ENCODE data around the gene SHMT2. TPM values are rescaled to one million over a fixed set of nuclear protein-coding genes. Genes with fewer than 3 reads are reported as not detected.

The SHMT2 gene
- total RNA-seq, 1 donor from 2014 or later, result 146 TPM

DNA sequence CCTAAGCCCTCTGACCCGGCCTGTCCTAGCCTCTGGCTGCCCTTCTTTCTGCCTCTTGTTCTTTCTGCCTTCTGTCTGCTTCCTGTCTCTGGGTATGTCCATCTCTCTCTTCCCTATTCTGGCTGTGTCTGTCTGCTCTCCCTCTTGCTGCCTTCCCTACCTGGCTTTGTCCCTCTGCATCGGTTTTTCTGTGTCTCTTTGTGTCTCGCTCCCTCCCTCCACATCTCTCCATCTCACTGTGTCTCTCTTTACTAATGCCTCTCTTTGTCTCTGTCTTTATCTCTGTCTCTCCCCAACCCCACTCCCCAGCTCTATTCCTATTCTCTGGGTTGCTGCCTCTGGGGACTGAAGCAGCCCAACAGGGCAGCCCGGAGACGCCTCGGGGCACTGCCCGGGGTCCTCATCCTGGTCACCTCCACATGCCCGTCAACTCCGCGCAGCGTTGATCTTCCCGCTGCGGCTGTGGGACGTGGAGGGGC is 10.1 kb downstream of the SHMT2 start:
- DNase-seq (ENCODE audit: low read depth), result no peak

DNA sequence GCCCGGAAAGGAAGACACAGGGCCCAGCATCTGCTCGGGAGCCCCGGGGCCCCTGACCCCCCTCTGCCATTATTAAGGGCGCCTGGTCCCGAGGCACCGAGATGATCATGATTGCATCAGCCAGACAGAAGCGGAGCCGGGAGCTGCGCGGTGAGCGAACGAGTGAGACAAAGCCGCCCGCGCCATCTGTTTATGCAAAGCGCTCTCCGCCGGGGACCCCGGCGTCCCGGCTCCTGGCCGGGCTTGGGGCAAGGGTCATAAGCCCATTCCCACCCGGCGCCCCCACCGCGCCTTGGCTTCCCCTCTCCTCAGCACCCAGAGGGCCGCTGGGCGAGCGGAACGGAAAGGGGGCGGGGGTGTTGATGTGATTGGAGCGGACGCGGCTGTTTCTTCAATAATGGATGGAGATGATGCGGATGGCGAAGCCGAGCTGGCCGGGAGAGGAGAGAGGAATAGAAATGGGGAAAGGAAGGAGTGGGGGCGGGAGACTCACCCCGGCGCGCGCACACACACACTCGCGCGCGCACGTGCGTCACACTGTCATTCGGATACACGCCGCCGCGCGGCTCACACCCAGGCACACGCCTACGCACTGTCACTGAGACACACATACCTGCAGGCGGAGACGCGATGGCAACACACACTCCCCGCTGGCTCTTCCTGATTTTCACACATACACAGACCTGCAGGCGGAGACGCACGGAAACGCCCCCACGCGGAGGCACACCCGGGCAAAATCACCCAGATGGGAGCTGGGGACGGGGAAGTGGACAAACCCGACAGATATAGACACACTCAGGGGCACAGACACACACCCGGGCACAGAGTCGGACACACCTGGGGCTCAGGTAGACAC is 10.8 kb downstream of the SHMT2 start:
- DNase-seq (ENCODE audit: low read depth), result no peak

DNA sequence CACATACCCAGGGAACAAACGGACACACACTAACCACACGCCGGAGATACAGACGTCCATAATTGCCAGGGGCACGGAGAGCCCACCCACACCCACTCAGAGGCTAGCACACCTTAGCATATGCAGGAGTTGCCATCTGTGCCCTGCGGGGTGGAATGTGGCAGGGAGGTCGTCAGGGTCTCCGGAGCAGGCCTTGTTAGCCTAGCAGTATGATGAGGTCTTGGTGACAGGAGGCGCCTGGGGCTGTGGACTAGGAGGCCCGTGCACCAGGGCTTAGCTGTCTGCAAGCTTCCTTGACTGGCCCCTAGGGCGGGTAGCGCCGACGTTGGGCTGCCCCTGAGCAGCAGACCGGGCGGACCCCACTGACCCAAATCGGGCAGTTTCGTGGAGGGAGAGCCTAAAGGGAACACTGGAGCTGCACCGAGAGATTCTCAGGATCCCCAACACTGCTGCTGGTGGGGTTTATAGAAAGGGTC is 11.5 kb downstream of the SHMT2 start:
- DNase-seq (ENCODE audit: low read depth), result no peak

DNA sequence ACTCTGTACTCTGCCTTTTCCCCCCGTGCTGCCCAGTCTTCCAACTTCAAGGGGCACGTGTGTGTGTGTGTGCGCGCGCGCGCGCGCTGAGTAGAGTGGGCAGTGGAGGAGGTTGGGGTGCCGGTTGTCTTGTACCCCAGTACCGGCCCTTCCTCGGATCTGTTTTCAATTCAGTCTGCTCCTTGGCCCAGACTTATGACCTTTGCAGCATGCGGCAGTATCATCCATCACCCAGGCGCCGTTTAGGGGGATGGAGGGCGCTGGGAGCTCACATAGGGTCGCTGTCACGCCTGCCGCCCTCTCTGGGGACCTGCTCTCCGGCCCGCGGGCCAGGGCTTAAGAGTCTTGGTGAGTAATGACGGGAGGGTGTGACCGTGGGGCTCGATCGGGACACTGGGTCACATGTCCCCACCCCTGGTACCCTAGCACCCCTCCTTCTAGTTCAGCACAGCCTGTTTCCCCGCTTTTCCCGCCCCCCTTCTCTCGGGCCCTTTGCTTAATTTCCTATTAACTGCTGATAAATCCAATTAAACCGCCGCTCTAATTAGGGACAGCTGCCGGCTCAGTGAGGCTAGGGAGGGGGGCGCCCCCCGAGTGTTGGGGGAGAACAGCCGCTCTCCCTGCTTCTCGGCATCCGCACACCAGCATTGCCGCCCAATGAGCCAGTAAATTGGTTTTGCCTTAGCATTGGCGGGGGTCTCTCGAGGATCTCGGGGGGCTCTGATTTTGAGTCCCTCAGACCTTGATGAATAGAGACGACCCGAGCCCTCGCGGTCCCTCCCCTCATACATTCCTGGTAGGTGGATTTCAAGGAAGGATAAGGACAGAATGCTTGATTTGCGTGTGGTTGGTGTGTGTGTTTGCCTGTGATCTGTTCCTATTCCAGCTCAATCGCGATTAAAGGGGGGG is 12.1 kb downstream of the SHMT2 start:
- DNase-seq (ENCODE audit: low read depth), result no peak

DNA sequence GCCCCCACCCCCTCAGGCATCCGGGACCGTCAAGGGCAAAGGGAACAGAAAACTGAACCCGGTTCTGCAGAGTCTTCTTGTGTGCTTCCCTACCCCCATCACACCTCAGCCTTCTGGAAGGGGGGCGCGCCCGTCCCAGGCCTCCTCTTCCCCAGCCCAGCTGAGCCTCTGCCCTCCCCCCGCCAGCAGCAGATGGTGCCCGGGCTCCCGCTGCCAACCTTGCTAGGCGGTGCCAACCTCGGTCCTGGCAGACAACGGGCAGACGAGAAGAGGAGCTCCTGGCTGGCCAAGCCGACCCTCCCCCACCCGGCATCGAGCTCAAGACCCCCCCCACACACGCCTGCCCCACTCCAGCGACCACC is 12.8 kb downstream of the SHMT2 start:
- no peak for DNase-seq (ENCODE audit: low read depth)

DNA sequence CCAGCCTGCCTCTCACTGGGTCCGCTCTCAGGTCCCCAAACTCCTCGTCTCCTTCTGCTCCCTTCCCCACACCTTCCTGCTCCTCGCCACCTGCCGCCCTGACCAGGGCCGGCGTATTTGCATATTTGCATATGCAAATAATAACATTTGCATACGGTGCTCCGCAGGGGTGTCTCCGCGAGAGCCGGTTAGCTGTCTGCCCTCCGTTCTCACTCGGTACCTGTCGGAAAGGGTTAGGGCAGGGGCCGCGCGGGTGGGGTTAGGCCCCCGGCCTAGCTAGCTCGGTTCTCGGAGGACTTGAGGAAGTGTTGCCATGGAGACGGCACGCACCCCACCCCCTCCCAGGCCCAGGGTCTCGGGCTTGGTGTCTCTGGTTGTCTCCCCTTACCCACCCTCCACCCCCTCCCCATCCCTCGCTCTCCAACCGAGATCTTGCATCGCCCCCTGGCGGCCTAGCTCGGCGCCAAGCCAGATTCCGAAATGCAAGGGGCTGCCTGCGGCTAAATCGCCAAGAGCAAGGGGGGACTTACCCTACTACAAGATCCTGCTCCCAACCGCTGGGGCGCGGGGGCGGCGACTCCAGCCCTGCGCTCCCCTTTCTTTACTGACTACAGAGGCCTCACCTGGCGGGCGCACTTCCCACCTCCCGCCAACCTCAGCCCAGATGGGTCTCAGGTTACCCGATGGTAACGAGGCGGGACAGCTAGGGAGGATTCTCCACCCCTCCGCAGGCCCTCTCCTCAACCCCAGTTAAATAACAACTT is 13.4 kb downstream of the SHMT2 start:
- DNase-seq (ENCODE audit: low read depth), result no peak

DNA sequence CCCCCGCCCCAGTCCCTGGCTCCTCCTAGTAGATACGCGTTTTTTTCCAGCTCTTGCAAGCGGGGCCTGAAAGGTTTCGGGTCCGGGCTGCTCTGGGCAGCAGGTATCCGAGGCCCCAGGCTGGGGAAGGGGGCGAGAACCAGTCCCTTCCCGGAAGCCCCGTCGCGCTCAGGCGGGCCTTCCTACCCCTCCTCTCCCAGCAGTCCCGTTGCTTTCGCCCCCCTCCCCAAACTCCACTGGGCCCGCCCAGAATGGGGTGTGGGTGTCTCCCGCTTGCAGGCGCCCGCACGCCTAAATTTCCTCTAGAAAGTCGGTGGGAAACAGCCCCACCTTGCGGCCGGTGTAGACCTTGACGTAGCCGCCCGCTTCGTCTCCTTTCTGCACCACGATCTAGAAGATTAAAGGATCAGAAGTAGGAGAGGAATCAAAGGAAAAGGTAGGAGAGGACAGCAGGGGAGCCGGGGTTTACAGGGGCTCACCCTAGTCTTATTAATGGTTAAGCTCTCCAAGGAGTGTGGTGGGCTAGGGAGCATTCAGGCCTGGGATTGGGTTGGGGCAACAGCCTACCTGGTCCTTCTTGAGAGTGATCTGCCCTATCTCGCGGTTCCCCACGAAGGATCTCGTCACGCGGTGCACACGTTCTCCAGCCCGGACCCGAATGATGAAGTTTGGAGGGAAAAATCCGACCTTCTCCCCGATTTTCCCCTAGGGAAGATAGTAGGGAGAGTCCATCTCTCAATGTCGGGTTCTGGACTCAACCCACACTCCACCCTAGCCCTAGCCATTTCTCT is 14.2 kb downstream of the SHMT2 start:
- peak; percentile 33 for DNase-seq (ENCODE audit: low read depth)

DNA sequence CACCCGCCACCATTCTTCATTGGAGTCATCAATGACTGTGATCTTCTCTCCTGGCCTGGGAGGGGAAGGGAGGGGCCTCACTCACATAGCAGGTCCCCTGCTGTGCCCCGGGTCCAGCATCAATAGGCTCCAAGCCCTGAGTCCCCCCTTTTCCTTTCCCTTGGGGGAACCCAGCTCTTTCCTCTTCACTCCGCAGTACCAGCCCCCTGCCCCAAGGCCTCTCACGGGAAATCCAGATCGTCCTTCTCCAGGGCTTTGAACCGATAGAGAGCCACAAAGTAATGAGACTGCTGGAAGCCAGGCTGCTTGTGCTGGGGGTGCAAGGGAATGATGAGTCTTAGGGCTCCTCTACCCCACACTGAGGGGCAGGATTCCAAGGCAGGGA is 14.8 kb downstream of the SHMT2 start:
- DNase-seq (ENCODE audit: low read depth), result no peak

DNA sequence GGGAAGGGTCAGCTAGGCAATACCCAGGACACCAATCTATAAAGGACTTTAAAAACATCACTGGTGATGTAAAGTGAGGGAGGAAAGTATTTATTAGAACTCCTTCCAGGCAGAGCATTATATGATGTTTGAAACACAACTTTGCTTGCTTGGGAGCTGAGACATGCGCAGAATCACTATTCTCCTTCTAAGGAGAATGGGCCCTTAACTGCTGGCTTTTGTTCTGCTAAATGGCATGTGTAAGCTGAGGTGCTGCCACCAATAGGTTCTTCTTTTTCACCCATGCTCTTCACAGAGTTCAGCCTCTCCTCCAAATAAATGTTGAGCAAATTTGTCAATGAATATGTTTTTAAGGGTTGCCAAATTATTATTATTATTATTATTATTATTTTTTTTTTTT is 17.5 kb downstream of the SHMT2 start:
- DNase-seq (ENCODE audit: low read depth), result no peak

DNA sequence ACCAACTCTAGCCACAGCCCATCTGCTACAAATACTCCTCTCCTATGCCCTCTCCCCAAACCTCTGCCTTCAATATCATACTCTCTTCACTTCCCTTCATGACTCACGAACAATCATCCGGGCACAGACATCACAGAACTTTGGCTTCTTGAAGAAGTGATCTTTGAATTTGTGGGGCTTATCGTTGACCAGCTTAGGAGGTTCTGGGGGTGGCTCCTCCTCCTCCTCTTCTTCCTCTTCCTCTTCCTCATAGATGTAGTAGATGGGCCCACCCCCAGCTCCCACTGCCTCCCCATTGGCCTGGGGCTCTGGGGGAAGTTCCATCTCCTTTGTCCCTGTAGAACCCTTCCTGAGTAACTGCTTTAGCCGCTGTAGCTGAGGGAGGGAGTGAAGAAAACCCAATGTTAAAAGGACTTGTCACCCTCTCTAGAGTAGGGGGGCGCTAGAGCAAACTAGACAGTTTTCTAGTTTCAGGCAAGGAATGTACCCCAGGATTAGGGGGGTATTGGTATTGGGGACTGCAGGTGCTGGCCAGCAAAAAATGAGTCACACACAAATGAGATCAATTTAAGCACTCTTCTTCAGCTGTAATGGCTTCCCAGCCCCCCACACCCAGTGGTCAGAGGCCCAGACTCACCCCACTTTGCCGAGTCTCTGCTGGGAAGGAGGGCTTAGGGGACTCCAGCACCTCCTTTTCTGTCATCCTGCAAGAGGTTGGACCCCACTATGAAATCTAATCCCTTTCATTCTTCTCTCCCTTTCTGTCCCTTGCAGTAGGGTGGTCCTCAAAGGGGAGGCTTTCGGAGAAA is 19.6 kb downstream of the SHMT2 start:
- no peak for DNase-seq (ENCODE audit: low read depth)

DNA sequence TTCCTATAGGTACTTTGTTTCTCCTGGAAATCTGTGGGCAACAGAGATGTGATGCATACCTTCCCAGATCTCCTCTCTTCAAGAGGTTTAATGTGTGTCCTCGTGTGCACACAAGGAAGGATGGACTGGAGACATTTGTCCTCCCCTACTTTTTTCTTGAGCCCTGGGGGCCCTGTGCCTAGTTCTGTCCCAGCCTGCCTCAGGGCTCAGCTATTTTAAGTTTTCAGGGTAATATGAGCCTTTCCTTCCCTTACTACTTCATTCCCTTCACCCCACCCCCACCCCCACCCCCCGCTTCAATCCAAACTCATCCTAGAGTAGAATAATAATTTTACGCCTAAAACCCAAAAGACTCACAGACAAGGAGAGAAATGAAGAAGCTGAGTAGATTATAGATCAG is 21.0 kb downstream of the SHMT2 start:
- DNase-seq (ENCODE audit: low read depth), result no peak

DNA sequence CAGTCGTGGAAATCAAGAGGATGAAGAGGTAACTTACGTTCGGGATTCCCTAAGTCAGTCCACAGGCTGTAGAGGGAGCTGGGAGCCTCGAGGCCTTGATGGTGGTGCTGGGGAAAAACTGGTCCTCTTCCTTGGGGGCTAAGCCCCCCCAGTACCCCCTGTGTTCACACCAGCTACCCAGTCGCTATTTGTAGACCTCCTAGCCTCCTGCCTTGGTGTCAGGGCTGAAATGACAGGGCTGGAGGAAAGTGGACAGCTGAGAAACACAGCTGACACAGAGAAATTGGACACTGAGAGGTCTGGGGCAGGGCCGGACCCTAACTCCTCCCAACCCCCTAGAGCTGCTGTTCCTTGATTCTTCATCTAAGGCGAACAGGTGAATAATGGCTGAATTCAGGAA is 21.4 kb downstream of the SHMT2 start, which contains the start of gene STAC3:
TSS of gene STAC3 (minus strand) at position 232 of the 400 bp plus-strand sequence. CDS start 1,551 bp downstream, outside the sequence.
- no peak for DNase-seq (ENCODE audit: low read depth)

DNA sequence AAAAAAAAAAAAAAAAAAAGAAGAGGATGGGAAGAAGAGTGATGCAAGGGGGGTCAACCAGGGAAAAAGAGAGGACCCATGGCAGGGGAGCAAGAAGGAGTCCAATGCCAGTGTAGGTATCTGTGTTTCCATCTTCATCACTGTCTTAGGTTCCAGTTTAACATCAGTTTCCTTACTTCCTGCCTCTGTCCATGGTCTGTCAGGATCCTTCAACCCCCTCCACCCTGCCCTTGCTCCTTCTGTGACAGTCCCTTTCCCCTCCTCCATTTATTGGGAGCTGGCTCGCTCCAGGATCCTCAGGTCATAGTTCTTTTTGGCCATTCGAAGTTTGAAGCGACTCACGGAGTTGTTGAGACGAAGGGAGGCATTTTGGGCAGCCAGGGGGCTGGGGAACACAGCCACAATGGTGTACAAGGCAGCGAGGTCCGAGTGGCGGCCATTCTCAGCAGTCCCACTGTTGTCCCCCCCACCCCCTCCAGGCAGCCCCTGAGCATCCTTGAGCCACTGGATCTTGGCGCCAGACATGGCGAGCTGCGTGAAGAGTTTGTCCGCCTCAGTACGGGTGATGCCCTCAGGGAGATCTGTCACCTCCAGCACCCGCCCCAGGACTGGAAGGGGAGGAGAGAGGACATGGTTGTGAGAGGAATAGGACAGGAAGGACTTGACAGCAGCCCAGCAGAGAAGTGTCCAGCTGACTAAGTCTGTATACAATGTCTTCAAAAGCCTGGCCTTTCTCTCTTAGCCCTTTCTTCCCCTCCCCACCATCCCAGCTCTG is 25.2 kb downstream of the SHMT2 start:
- DNase-seq (ENCODE audit: low read depth), result no peak

DNA sequence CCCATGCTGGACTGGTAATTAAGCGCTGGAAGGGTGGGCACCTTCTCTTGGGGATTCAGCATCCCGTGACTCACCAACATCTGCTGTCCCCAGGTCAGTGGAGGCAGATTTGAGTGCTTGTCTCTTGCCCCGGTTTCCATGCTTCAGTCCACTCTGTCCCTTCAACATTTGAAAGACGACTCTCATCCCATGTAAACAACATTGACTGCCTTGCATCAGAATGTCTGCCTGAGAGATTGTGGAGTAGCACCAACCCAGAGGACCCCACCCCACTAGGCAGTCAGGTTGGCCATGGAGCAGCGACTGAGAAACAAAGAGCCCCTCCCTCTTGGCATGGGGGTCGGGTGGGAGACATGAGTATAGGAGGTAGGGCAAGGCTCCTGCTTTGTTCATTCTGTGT is 26.4 kb downstream of the SHMT2 start:
- DNase-seq (ENCODE audit: low read depth), result no peak

DNA sequence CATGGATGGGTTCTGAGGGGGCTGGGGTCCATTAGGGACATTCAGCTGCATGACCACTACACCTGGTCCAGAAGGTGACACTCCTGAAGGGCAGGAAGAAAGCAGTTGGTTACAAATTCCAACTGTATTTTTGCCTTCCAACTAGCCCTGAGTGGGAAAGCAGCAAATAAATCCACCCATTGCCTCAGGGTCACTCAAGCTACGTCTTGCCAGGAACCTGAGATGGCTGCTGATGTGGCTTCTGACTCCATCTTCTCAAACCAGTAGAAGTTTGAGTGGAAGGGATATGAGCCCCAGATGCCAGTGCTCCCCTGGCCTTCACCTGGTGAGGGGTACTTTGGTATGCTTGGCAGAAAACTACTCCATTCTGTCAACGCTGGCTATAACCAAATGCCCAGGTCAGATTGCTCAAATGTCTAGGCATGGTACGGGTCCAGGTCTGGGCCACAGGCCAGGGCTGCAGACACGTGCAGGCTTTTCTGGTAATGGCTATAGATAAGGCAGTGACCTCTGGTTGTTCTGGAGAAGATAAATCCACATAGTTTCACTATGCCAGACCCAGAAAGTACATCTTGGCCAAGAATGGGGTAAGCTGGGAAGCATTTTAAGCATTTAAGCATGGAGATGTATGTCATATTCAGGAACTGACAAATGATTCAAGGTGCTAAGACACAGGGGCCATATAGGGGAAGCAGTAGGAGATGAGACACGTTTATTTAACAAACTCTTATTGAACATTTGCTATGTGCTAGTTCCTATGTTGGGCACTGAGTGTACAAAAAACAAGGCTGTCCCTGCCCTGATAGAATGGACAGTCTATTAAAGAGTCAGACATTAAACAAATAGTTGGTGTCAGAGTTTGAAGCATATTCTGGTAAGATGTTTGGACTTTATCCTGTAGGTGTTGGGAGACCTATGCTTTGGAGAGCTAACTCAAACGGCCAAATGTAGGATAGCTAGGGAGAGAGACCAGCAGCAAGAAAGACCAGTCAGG is 29.8 kb downstream of the SHMT2 start:
- no peak for DNase-seq (ENCODE audit: low read depth)

DNA sequence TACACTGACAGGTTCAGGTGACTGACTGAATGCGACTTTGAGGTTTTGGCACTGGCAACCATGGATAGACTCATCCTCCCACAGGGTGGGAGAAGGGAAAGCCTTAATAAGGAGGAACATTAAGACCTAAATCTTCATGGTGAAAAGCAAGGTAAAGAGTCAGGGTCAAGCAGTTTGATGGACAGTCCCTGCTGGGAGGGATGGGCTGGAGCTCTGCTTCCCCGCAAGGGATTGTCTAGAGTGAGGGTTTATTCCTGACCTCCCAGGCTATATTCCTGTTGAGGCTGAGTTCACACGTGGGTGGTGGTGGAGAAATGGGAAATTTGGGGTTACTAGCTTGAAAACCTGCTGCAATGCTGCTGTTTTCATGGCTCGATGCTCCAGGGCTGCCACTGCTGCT is 30.9 kb downstream of the SHMT2 start:
- DNase-seq (ENCODE audit: low read depth), result no peak

DNA sequence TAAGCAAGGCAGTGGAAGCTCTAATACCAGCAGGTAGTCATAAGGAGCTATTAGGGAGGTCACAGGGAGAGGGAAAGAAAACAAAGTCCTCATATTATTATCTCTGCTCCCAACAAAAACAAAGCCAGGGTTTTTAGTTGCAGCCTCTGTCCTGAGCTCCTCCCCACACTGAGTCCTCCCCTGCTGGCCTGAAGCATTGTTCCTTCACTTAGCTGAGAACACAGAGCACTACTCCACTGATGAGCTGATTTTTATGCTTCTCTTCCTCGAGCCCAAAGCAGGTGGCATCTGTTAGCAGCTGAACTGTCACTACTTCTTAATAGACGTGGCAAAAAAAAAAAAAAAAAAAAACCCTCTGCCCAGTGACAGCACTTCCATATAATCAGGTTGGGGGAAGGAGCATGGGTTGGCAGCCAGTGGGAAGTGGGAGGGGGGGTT is 31.9 kb downstream of the SHMT2 start:
- no peak for DNase-seq (ENCODE audit: low read depth)
